GM18508 (cell line): ENCODE results near the gene TENM4.

Source experiments
- ATAC-seq: cut with Tn5 transposase; IDR thresholded peaks from one replicate; pipeline ENCODE4 v1.9.1; 2021; ENCODE audit warnings: moderate number of reproducible peaks; ENCODE audit not compliant: insufficient read depth, unreplicated experiment

TENM4 gene

DNA sequence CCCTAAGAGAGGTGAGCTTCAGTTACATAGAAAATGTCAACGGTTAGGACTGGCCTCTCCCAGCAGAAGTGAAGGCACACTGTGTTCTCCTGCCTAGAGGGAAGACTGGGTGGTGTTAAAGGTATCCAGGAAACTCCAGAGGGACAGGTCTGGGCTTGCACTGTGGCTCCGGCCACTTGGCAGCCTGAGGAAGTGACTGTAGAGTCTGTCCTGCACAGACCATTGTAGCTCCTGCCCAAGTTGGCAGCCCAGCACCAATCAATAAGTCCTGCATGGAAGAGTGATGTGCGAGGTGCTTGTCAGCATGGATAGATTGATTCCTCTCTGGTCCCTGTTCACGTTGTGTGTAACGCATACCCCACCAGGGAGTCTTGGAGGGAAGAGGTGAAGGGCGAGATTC, 284.8 kb downstream of the TENM4 start:
- ATAC-seq, result no peak

- no peak for ATAC-seq
Observed at GRCh38 chr11:79155237-79155636, 285.6 kb downstream of the TENM4 start.

- no peak for ATAC-seq
Observed at GRCh38 chr11:79152511-79152910, 288.3 kb downstream of the TENM4 start.

- ATAC-seq, result no peak
Observed at GRCh38 chr11:79151396-79151795, 289.4 kb downstream of the TENM4 start.

DNA sequence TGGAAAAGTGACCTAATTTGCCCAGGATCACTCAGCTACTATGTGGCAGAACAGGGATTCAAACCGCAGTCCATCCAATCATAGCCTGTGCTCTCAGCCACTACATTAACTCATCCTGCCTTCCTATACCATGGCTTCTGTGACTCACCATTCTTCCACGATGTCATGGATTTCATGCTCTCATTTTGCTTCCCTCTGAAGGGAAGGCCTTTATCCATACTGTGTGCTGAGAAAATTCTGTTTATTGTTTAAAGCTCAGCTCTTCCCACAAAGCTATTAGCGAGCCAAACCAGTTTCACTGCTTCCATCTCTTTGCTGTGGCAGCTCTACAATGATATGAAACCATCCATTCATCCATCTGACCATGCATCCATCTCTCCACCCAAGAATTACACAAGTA, 289.9 kb downstream of the TENM4 start:
- ATAC-seq, result no peak

DNA sequence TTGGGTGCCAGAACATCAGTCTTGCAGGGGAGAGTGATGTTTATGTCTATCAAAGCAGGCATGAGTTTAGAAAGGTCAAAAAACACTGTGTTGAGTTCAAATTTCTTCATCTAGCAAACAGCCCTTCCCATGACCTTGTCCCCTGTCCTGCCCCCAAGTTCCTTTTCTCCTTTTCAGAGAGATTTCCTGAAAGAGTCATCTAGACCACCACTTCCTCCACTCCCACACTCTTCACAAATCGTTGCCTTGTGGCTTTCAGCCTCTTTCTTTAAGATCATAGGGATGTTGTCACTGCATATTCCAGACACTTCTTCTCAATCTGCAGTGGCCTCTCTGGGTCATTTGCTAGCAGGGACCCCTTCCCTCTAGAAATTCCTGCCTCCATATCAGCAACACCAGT, 290.5 kb downstream of the TENM4 start:
- no peak for ATAC-seq

- ATAC-seq, result no peak
Observed at GRCh38 chr11:79147731-79148130, 293.1 kb downstream of the TENM4 start.

- ATAC-seq, result no peak
Observed at GRCh38 chr11:79147011-79147410, 293.8 kb downstream of the TENM4 start.

GRCh38 chr11:79139900-79140299, 300.9 kb downstream of the TENM4 start:
- no peak for ATAC-seq

DNA sequence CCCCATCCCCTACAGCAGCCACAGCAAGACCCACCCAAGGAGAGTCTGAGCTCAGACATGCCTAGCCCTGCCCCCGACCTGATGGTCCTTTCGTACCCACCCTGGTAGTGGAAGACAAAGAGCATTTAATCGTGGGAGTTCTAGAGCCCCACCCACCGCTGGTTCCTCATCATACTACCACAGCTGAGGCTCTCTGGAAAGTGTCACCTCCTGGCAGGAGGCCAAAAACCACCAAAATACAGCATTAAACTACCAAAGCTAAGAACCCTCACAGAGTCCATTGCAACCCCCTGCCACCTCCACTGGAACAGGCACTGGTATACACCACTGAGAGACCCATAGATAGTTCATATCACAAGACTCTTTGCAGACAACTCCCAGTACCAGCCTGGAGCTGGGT, 311.1 kb downstream of the TENM4 start:
- ATAC-seq, result no peak

DNA sequence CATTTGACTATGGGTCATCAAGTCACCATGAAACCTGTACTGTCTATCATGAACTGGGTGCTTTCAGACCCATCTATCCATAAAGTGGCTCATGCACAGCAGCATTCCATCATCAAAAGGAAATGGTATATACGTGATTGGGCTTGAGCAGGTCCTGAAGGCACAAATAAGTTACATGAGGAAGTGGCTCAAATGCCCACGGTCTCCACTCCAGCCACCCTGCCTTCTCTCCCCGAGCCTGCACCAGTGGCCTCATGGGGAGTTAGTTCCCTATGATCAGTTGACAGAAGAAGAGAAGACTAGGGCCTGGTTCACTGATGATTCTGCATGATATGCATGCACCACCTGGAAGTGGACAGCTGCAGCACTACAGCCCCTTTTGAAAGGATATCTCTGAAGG, 312.5 kb downstream of the TENM4 start:
- ATAC-seq, result no peak

DNA sequence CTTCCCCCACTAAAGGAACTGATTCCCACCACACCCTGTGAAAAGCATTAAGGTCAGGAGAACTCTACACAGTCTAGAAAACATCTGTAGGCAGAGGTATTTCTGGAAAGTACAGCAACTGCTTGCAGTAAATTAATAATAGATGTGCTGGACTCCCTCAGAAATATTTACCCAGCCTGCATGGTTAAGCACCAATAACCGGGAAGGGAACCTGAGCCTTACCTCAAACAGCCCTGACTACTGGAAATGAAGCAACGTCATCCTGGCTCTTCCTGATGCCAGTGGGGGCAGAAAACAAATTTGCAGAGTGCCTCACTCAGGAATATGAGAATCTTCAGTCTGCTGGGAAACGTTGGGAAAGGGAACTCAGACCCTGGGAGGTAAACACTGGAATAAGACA, 318.1 kb downstream of the TENM4 start:
- ATAC-seq, result no peak

DNA sequence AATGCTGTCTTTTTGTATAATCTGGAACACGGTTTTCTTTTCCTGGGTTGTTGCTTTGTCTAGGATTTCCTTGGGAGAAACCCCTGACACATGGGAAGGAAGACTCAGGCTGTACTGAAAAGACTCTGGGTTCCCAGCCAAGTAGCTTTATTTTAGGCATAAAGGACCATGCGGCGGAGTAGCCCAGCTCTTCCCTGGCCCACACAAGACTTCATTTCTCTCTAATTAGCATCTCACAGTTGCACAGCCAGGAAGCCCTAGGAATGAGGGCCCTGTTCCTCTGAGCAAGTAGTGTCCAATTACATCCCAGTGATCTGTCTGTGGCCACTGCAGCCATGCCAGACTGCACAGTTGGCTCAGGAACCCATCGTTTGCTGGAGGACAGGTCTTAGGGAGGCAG, 319.5 kb downstream of the TENM4 start:
- ATAC-seq, result no peak

GRCh38 chr11:79119491-79120284, 321.1 kb downstream of the TENM4 start:
- no peak for ATAC-seq

DNA sequence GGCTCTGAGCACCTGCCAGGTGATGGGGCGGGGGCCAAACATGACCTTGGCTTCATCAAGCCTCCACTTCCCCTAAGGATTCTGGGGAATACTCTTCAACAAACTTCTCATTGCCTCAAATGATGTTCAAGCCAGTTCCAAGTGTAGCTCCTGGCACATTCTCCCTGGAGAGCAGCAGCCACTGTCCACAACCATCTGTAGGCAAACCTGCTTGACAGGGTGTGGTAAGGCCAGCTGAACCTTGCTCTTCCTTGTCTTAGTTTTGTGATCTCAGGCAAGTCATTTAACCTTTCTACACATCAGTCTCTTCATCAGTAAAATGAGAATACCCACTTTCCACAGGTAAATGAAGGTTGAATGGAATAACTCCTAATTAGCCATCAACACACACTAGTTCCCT, 323.3 kb downstream of the TENM4 start:
- ATAC-seq, result no peak

DNA sequence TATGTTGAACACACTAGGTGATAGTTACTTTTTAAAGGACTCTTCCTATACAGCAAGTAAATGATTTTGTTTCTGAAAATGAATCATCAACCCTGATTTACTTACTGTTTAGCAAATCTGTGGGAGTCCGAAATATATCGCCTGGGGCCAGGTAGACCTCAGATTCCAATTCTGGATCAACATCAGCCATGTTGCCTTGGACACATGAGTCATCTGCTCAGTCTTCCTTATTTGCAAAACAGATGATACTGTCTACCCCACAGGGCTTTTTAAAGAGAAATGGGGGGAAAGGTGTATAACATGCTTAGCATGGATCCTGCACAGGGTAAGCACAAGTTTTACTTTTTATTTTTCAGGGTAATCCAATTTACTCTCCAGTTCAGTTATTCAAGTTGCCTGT, 324.2 kb downstream of the TENM4 start:
- ATAC-seq, result no peak

GRCh38 chr11:79113054-79113690, 327.7 kb downstream of the TENM4 start:
- no peak for ATAC-seq

- ATAC-seq, result no peak
Observed at GRCh38 chr11:79110796-79111195, 330.0 kb downstream of the TENM4 start.

DNA sequence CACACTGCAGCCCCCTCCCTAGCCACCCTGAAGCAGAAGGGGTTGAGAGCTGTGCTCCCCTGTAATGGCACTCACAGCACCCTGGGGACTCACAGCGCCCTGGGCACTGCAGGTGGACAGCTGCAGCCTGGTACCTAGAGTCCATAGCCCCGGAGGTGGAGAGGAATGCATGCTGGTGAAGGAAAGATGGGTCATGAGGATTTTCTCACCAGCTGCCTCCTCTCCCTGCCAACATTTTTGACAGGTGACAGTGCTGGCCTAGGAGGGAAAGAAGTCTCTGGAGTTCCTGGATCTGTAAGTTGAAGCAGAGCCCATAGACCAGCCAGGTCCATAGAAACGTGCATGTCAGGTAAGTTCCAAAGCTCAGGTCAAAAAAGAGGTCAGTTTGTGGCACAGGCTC, 330.5 kb downstream of the TENM4 start:
- no peak for ATAC-seq

GRCh38 chr11:79108851-79109250, 332.0 kb downstream of the TENM4 start:
- ATAC-seq, result no peak

GRCh38 chr11:79102840-79103239, 338.0 kb downstream of the TENM4 start:
- ATAC-seq, result no peak

GRCh38 chr11:79101656-79102055, 339.2 kb downstream of the TENM4 start:
- ATAC-seq, result no peak
